ENCODE results near the gene TMPRSS2.

Gene TMPRSS2

GRCh38 chr21:41507521-41508414 lies at the start of gene TMPRSS2:
TSS of gene TMPRSS2 (minus strand) at chr21:41508158. CDS start at chr21:41498133, 10,025 bp downstream.
- no peak for FAIRE-seq

GRCh38 chr21:41555057-41555456 lies 47.1 kb upstream of the TMPRSS2 start:
- no peak for FAIRE-seq

- FAIRE-seq: no peak
Measured at GRCh38 chr21:41552254-41552653, 44.3 kb upstream of the TMPRSS2 start.

GRCh38 chr21:41548781-41549180 lies 40.8 kb upstream of the TMPRSS2 start:
- no peak for FAIRE-seq

GRCh38 chr21:41547111-41547510 lies 39.2 kb upstream of the TMPRSS2 start:
- no peak for FAIRE-seq

GRCh38 chr21:41545500-41546359 lies 37.8 kb upstream of the TMPRSS2 start:
- FAIRE-seq: no peak

GRCh38 chr21:41542727-41543126 lies 34.8 kb upstream of the TMPRSS2 start:
- FAIRE-seq: no peak

- FAIRE-seq: no peak
Measured at GRCh38 chr21:41537356-41537755, 29.4 kb upstream of the TMPRSS2 start.

GRCh38 chr21:41536827-41537103 lies 28.8 kb upstream of the TMPRSS2 start:
- FAIRE-seq: no peak

GRCh38 chr21:41536076-41536826 lies 28.3 kb upstream of the TMPRSS2 start:
- FAIRE-seq: no peak

- FAIRE-seq: no peak
Measured at GRCh38 chr21:41530366-41530765, 22.4 kb upstream of the TMPRSS2 start.

GRCh38 chr21:41529769-41530168 lies 21.8 kb upstream of the TMPRSS2 start:
- no peak for FAIRE-seq

GRCh38 chr21:41526478-41527087 lies 18.6 kb upstream of the TMPRSS2 start:
- FAIRE-seq: no peak

GRCh38 chr21:41523175-41523574 lies 15.2 kb upstream of the TMPRSS2 start:
- no peak for FAIRE-seq

- FAIRE-seq: no peak
Measured at GRCh38 chr21:41521489-41522027, 13.6 kb upstream of the TMPRSS2 start.

- no peak for FAIRE-seq
Measured at GRCh38 chr21:41520560-41521442, 12.8 kb upstream of the TMPRSS2 start.

GRCh38 chr21:41519806-41520559 lies 12.0 kb upstream of the TMPRSS2 start:
- FAIRE-seq: no peak

GRCh38 chr21:41518757-41519156 lies 10.8 kb upstream of the TMPRSS2 start:
- no peak for FAIRE-seq

- no peak for FAIRE-seq
Measured at GRCh38 chr21:41511858-41512257, 3.9 kb upstream of the TMPRSS2 start.

GRCh38 chr21:41510500-41510899 lies 2.5 kb upstream of the TMPRSS2 start:
- no peak for FAIRE-seq

- FAIRE-seq: no peak
Measured at GRCh38 chr21:41509733-41510132, 1.8 kb upstream of the TMPRSS2 start.
